HEK293 (cell line): Measurements from ENCODE around the gene ASMT.

Experiments
- CTCF ChIA-PET: fragments of 350-600 bp; formaldehyde crosslinking; extraction: SDS; loops from one replicate; lab custom pipeline; 2021; ENCODE audit warnings: antibody characterized with exemption; lab: Yijun Ruan, JAX
- POLR2A ChIA-PET: fragments of 300-600 bp; formaldehyde crosslinking; extraction: SDS; loops from one replicate; lab custom pipeline; 2020; ENCODE audit warnings: antibody characterized with exemption, inconsistent platforms; lab: Yijun Ruan, JAX
- H3K27ac ChIP-seq: fragments of 200-500 bp; sonication (Bioruptor generic); 2 replicates; pipeline ENCODE4 v1.5.1; 2014; ENCODE audit warnings: low read depth, low read length, control low read depth, inconsistent platforms; ENCODE audit errors: extremely low read depth
- H3K36me3 ChIP-seq, 2 experiments: fragments of 200-500 bp in 1 of 2; sonication (Bioruptor generic) in 1 of 2; 1 replicate in 1 of 2; 2 replicates in 1 of 2; pipeline ENCODE4 v1.5.1; 2014 to 2017; ENCODE audit warnings: inconsistent platforms in 2 of 2, low read length in 2 of 2; ENCODE audit not compliant: control insufficient read depth in 2 of 2, insufficient read depth in 1 of 2
- H3K4me1 ChIP-seq: fragments of 200-500 bp; sonication (Bioruptor generic); 2 replicates; pipeline ENCODE4 v1.5.1; 2014; ENCODE audit warnings: mild to moderate bottlenecking, low read length, inconsistent platforms; ENCODE audit not compliant: control insufficient read depth, insufficient read depth
- H3K4me3 ChIP-seq: 2 replicates; pipeline ENCODE4 v1.5.1; 2011; ENCODE audit warnings: low read depth, mild to moderate bottlenecking, control low read depth, low read length, moderate library complexity
- H3K9me3 ChIP-seq: fragments of 200-500 bp; sonication (Bioruptor generic); 2 replicates; pipeline ENCODE4 v1.5.1; 2014; ENCODE audit warnings: low read depth, low read length, inconsistent platforms; ENCODE audit not compliant: control insufficient read depth, insufficient read depth
- HOXC10 ChIP-seq: sonication (generic); formaldehyde crosslinking; IDR thresholded peaks from 2 replicates; pipeline ENCODE4 v1.8.1; 2023; ENCODE audit warnings: mild to moderate bottlenecking, missing genetic modification reagents
- RBAK ChIP-seq: fragments of 450-650 bp; formaldehyde crosslinking; IDR thresholded peaks from 2 replicates; pipeline ENCODE4 v1.5.1; 2016; ENCODE audit warnings: missing biosample characterization, missing genetic modification characterization
- SETDB1 ChIP-seq: IDR thresholded peaks from one replicate; pipeline ENCODE4 v1.6.1; 2017; ENCODE audit warnings: mild to moderate bottlenecking, low read length, moderate library complexity, mixed read lengths; ENCODE audit not compliant: insufficient read length
- ZFP37 ChIP-seq: fragments of 450-650 bp; formaldehyde crosslinking; IDR thresholded peaks from 2 replicates; pipeline ENCODE4 v1.5.1; 2016; ENCODE audit warnings: missing biosample characterization, missing genetic modification characterization
- ZNF10 ChIP-seq: fragments of 450-650 bp; formaldehyde crosslinking; IDR thresholded peaks from 2 replicates; pipeline ENCODE4 v1.5.1; 2017; ENCODE audit warnings: missing biosample characterization, missing genetic modification characterization
- ZNF121 ChIP-seq: fragments of 450-650 bp; formaldehyde crosslinking; IDR thresholded peaks from 2 replicates; pipeline ENCODE4 v1.5.1; 2016; ENCODE audit warnings: missing biosample characterization, missing genetic modification characterization
- ZNF239 ChIP-seq: fragments of 450-650 bp; formaldehyde crosslinking; IDR thresholded peaks from 2 replicates; pipeline ENCODE4 v1.5.1; 2016; ENCODE audit warnings: missing biosample characterization, missing genetic modification characterization
- ZNF266 ChIP-seq: fragments of 450-650 bp; formaldehyde crosslinking; IDR thresholded peaks from 2 replicates; pipeline ENCODE4 v1.5.1; 2016; ENCODE audit warnings: missing biosample characterization, missing genetic modification characterization, low read depth
- ZNF311 ChIP-seq: fragments of 450-650 bp; formaldehyde crosslinking; IDR thresholded peaks from 2 replicates; pipeline ENCODE4 v1.5.1; 2017; ENCODE audit warnings: missing biosample characterization, missing genetic modification characterization, borderline replicate concordance
- ZNF394 ChIP-seq: fragments of 450-650 bp; formaldehyde crosslinking; IDR thresholded peaks from 2 replicates; pipeline ENCODE4 v1.5.1; 2016; ENCODE audit warnings: missing biosample characterization, missing genetic modification characterization, mild to moderate bottlenecking, moderate library complexity, borderline replicate concordance
- ZNF433 ChIP-seq: fragments of 450-650 bp; formaldehyde crosslinking; IDR thresholded peaks from 2 replicates; pipeline ENCODE4 v1.5.1; 2016; ENCODE audit warnings: missing biosample characterization, missing genetic modification characterization, low read depth
- ZNF571 ChIP-seq: fragments of 450-650 bp; formaldehyde crosslinking; IDR thresholded peaks from 2 replicates; pipeline ENCODE4 v1.5.0; 2017; ENCODE audit warnings: missing biosample characterization, missing genetic modification characterization
- ZNF623 ChIP-seq: fragments of 450-650 bp; formaldehyde crosslinking; IDR thresholded peaks from 2 replicates; pipeline ENCODE4 v1.5.1; 2016; ENCODE audit warnings: missing biosample characterization, missing genetic modification characterization
- ZNF768 ChIP-seq: fragments of 450-650 bp; formaldehyde crosslinking; IDR thresholded peaks from 2 replicates; pipeline ENCODE4 v1.5.1; 2018; ENCODE audit warnings: missing biosample characterization, mild to moderate bottlenecking, missing genetic modification characterization
- ZNF776 ChIP-seq: fragments of 450-650 bp; formaldehyde crosslinking; IDR thresholded peaks from 2 replicates; pipeline ENCODE4 v1.5.0; 2017; ENCODE audit warnings: missing biosample characterization, missing genetic modification characterization, borderline replicate concordance
- ZNF785 ChIP-seq: fragments of 450-650 bp; formaldehyde crosslinking; IDR thresholded peaks from 2 replicates; pipeline ENCODE4 v1.5.1; 2016; ENCODE audit warnings: missing biosample characterization, missing genetic modification characterization
- TF ChIP-seq, protein P1 (sequence below): fragments of 450-650 bp; formaldehyde crosslinking; IDR thresholded peaks from 2 replicates; pipeline ENCODE4 v1.5.1; 2016; ENCODE audit warnings: missing biosample characterization, missing genetic modification characterization
- TF ChIP-seq, protein P2 (sequence below): fragments of 450-650 bp; formaldehyde crosslinking; IDR thresholded peaks from 2 replicates; pipeline ENCODE4 v1.5.1; 2016; ENCODE audit warnings: missing biosample characterization, missing genetic modification characterization
- TF ChIP-seq, protein P3 (sequence below): fragments of 450-650 bp; formaldehyde crosslinking; IDR thresholded peaks from 2 replicates; pipeline ENCODE4 v1.5.1; 2016; ENCODE audit warnings: missing biosample characterization, missing genetic modification characterization

The ASMT gene

DNA sequence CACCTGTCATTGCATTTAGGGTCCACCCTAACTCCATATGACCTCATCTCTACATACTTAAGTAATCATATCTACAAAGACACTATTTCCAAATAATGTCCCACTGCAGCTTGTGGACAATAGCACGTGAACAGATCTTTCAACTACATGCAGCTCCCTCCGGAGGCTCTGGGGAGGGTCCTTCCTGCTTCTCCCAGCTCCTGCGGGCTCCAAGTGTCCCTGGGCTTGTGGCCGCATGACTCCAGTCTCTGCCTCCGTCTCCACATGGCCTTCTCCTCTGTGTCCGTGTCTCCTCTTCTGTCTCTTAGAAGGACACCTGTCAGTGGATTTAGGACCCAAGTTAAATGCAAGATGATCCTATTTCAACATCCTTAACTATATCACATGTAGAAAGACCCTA, 52.7 kb downstream of the ASMT start:
- ChIA-PET POLR2A (no interaction called here), CTCF (no interaction called here)
- Histone ChIP-seq H3K27ac (no peak overlapping the region), H3K4me3 (no peak overlapping the region), H3K9me3 (no peaks in the 10 kb centered on the region), H3K36me3 (no peaks in the 10 kb centered on the region), H3K4me1 (no peaks in the 10 kb centered on the region)
- TF ChIP-seq ZNF768 (tag by site-specific recombination), result no peak
- TF ChIP-seq RBAK, result no peak
- no peak for TF ChIP-seq ZNF776 (tag by site-specific recombination)
- no peak for TF ChIP-seq ZNF239 (tag by site-specific recombination)
- TF ChIP-seq ZNF121, result no peak
- no peak for TF ChIP-seq ZNF623 (tag by site-specific recombination)
- no peak for TF ChIP-seq ZNF266 (tag by site-specific recombination)
- TF ChIP-seq, protein P1, sequence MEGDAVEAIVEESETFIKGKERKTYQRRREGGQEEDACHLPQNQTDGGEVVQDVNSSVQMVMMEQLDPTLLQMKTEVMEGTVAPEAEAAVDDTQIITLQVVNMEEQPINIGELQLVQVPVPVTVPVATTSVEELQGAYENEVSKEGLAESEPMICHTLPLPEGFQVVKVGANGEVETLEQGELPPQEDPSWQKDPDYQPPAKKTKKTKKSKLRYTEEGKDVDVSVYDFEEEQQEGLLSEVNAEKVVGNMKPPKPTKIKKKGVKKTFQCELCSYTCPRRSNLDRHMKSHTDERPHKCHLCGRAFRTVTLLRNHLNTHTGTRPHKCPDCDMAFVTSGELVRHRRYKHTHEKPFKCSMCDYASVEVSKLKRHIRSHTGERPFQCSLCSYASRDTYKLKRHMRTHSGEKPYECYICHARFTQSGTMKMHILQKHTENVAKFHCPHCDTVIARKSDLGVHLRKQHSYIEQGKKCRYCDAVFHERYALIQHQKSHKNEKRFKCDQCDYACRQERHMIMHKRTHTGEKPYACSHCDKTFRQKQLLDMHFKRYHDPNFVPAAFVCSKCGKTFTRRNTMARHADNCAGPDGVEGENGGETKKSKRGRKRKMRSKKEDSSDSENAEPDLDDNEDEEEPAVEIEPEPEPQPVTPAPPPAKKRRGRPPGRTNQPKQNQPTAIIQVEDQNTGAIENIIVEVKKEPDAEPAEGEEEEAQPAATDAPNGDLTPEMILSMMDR, result no peak
- no peak for TF ChIP-seq HOXC10 (CRISPR knock-in tag)
- TF ChIP-seq ZNF433, result no peak
- TF ChIP-seq ZFP37 (tag by site-specific recombination), result no peak
- no peak for TF ChIP-seq ZNF311 (tag by site-specific recombination)

DNA sequence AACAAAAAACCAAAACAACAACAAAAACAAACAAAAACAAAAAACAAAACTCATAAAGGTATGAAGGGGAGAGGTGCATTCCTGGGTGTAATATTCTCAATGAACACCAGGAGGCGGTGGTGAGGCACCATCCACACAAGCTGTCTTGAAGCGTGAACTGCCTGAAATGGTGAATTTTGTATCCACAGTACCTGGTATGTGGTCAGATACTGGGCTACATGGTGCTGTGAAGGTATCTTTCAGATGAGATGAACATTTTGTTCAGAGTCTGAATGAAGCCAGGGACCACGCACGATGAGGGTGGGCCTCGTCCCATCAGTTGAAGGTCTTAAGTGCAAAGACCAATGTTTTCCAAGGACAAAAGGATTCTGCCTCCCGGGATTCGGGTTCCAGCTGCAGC, 58.5 kb downstream of the ASMT start:
- no peak overlapping the region for H3K4me3 ChIP-seq
- H3K36me3 ChIP-seq, result no peaks in the 10 kb centered on the region
- no peaks in the 10 kb centered on the region for H3K4me1 ChIP-seq
- POLR2A ChIA-PET, result no interaction called here
- no peaks in the 10 kb centered on the region for H3K9me3 ChIP-seq
- TF ChIP-seq ZNF785 (no peak), ZNF121 (0 out of 2 replicates have a peak, but pooled peaks have one; percentile 33), ZNF394 (tag by site-specific recombination) (no peak), ZNF10 (tag by site-specific recombination) (peak; percentile 99)
- TF ChIP-seq, protein P2, sequence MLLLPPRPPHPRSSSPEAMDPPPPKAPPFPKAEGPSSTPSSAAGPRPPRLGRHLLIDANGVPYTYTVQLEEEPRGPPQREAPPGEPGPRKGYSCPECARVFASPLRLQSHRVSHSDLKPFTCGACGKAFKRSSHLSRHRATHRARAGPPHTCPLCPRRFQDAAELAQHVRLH (tag by site-specific recombination), result 0 out of 2 replicates have a peak, but pooled peaks have one; percentile 10
- TF ChIP-seq, protein P3, sequence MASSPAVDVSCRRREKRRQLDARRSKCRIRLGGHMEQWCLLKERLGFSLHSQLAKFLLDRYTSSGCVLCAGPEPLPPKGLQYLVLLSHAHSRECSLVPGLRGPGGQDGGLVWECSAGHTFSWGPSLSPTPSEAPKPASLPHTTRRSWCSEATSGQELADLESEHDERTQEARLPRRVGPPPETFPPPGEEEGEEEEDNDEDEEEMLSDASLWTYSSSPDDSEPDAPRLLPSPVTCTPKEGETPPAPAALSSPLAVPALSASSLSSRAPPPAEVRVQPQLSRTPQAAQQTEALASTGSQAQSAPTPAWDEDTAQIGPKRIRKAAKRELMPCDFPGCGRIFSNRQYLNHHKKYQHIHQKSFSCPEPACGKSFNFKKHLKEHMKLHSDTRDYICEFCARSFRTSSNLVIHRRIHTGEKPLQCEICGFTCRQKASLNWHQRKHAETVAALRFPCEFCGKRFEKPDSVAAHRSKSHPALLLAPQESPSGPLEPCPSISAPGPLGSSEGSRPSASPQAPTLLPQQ, result no peak
- no peak overlapping the region for H3K27ac ChIP-seq
- CTCF ChIA-PET, result no interaction called here

DNA sequence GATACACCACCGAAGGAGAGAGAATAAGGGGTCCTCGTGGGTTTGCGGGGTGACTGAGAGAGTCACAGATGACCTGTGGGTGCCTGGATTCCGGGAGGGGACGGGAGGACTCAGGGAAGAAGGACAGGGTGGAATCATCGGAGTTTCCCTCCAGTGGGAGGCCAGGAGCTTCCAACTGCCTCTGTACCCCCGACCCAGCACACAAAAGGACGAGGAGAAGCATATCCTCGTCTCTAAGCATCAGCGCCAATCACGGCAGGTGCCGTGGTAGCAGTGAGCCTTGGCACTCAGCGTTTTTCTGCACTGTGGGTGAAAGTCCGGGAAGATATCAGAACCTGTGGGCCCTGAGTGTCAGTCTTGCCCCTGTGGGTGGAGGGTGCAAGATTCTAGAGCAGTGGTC, 62.0 kb downstream of the ASMT start:
- CTCF ChIA-PET, result no interaction called here
- H3K4me1 ChIP-seq, result no peaks in the 10 kb centered on the region
- no peaks in the 10 kb centered on the region for H3K9me3 ChIP-seq
- no peak overlapping the region for H3K4me3 ChIP-seq
- H3K27ac ChIP-seq, result no peak overlapping the region
- POLR2A ChIA-PET, result no interaction called here
- no peaks in the 10 kb centered on the region for H3K36me3 ChIP-seq
- TF ChIP-seq SETDB1, result no peak
- TF ChIP-seq ZNF571 (tag by site-specific recombination), result no peak
- TF ChIP-seq, all 188 proteins: peak for 0
